B cell (primary cell): ENCODE data around the gene PXN. TPM values are rescaled to one million over a fixed set of nuclear protein-coding genes. Genes with fewer than 3 reads are reported as not detected.

Experiments
- ATAC-seq: fragments of 200-7000 bp; cut with Tn5 transposase; one replicate; pipeline ENCODE4 v1.10.0; 2021; ENCODE audit warnings: low read depth, mild to moderate bottlenecking, moderate number of reproducible peaks, moderate library complexity
- CTCF ChIA-PET: fragments of 350-600 bp; sonication (Branson Sonifier 250); formaldehyde crosslinking; loops from one replicate; lab custom pipeline; 2021; ENCODE audit warnings: antibody characterized with exemption, inconsistent platforms; lab: Charles Lee
- POLR2A ChIA-PET: fragments of 350-600 bp; sonication (Branson Sonifier 250); formaldehyde crosslinking; loops from one replicate; lab custom pipeline; 2021; ENCODE audit warnings: antibody characterized with exemption; lab: Charles Lee
- DNase-seq: peaks from one replicate; pipeline ENCODE4 v3.0.0; 2013
- H2AFZ ChIP-seq: 2 replicates; pipeline ENCODE4 v1.6.1; 2012; ENCODE audit warnings: mild to moderate bottlenecking, low read depth, low read length; ENCODE audit not compliant: insufficient read depth, poor library complexity, severe bottlenecking
- H3K27ac ChIP-seq, 2 donors: 1 replicate in 1 of 2; 2 replicates in 1 of 2; pipeline ENCODE4 v1.5.1; 2012 to 2013; ENCODE audit warnings: low read length in 2 of 2, mild to moderate bottlenecking in 2 of 2, moderate library complexity in 1 of 2
- H3K27me3 ChIP-seq, 4 experiments: fragments of 200-600 bp in 1 of 4; sonication (generic) in 1 of 4; replicated peaks in 1 of 4; 1 replicate in 2 of 4; 2 replicates in 2 of 4; pipeline versions ENCODE4 v1.6.1 to v1.7.0; 2013 to 2016; ENCODE audit warnings: low read length in 3 of 4, mild to moderate bottlenecking in 2 of 4, mixed read lengths in 1 of 4, moderate library complexity in 1 of 4; ENCODE audit not compliant: insufficient read depth in 4 of 4, control insufficient read depth in 3 of 4; ENCODE audit errors: control extremely low read depth in 1 of 4
- H3K36me3 ChIP-seq, 2 experiments: replicated peaks in 1 of 2; 1 replicate in 1 of 2; 2 replicates in 1 of 2; pipeline versions ENCODE4 v1.6.1 to v1.7.1; 2013; ENCODE audit warnings: low read length in 1 of 2; ENCODE audit not compliant: insufficient read depth in 2 of 2, control insufficient read depth in 1 of 2; ENCODE audit errors: control extremely low read depth in 1 of 2, extremely low read depth in 1 of 2
- H3K4me1 ChIP-seq, 2 donors: fragments of 200-600 bp in 1 of 2; sonication (generic) in 1 of 2; 1 replicate in 1 of 2; 2 replicates in 1 of 2; pipeline versions ENCODE4 v1.5.1 to v1.6.1; 2013 to 2017; ENCODE audit warnings: low read length in 2 of 2; ENCODE audit not compliant: control insufficient read depth in 2 of 2, insufficient read depth in 2 of 2
- H3K4me2 ChIP-seq: replicated peaks from 2 replicates; pipeline ENCODE3; 2012; ENCODE audit warnings: mild to moderate bottlenecking, low read depth, low read length; ENCODE audit not compliant: poor library complexity, severe bottlenecking
- H3K4me3 ChIP-seq, 5 experiments: fragments of 200-600 bp in 1 of 5; sonication (generic) in 1 of 5; 1 replicate in 3 of 5; 2 replicates in 2 of 5; pipeline versions ENCODE4 v1.5.1 to v1.7.0; 2011 to 2016; ENCODE audit warnings: low read length in 4 of 5, mild to moderate bottlenecking in 4 of 5, low read depth in 2 of 5, control low read depth in 1 of 5, moderate library complexity in 1 of 5; ENCODE audit not compliant: insufficient read depth in 1 of 5; ENCODE audit errors: control extremely low read depth in 1 of 5, extremely low read depth in 1 of 5
- H3K79me2 ChIP-seq: fragments of 200-600 bp; sonication (generic); one replicate; pipeline ENCODE4 v1.6.0; 2016; ENCODE audit warnings: low read length; ENCODE audit not compliant: control insufficient read depth, insufficient read depth
- H3K9ac ChIP-seq: fragments of 200-600 bp; sonication (generic); 2 replicates; pipeline ENCODE4 v1.6.1; 2017; ENCODE audit warnings: mild to moderate bottlenecking, low read length, moderate library complexity
- H3K9me3 ChIP-seq, 3 donors: one replicate each; pipeline versions ENCODE4 v1.6.1 to v1.7.1; 2013; ENCODE audit warnings: low read length in 2 of 3; ENCODE audit not compliant: control insufficient read depth in 2 of 3, insufficient read depth in 1 of 3; ENCODE audit errors: control extremely low read depth in 1 of 3
- H4K20me1 ChIP-seq: 2 replicates; pipeline ENCODE4 v1.6.0; 2012; ENCODE audit warnings: mild to moderate bottlenecking, low read length; ENCODE audit not compliant: insufficient read depth, control insufficient read depth, poor library complexity, severe bottlenecking
- H3K27ac Mint-ChIP-seq: one replicate; pipeline ENCODE4 v1.8.0; 2021; ENCODE audit warnings: mixed read lengths
- H3K27me3 Mint-ChIP-seq: one replicate; pipeline ENCODE4 v1.8.0; 2021; ENCODE audit warnings: mixed read lengths
- H3K4me1 Mint-ChIP-seq: one replicate; pipeline ENCODE4 v1.8.0; 2021; ENCODE audit warnings: mixed read lengths
- H3K4me3 Mint-ChIP-seq: one replicate; pipeline ENCODE4 v1.8.0; 2021; ENCODE audit warnings: mixed read lengths
- H3K9me3 Mint-ChIP-seq: one replicate; pipeline ENCODE4 v1.8.0; 2022; ENCODE audit warnings: mixed read lengths; ENCODE audit not compliant: insufficient read depth
- CTCF ChIP-seq: fragments of 200-600 bp; IDR thresholded peaks from one replicate; pipeline ENCODE4 v1.8.0; 2022; ENCODE audit warnings: antibody characterized with exemption, mild to moderate bottlenecking
- EZH2 ChIP-seq: IDR thresholded peaks from 2 replicates; pipeline ENCODE4 v1.6.1; 2012; ENCODE audit warnings: borderline replicate concordance, low read depth, mild to moderate bottlenecking, moderate library complexity, low read length; ENCODE audit not compliant: insufficient read depth, poor library complexity, severe bottlenecking
- WGBS: methylation state at CpG from one replicate; pipeline ENCODE4 v1.1.5; 2013; ENCODE audit warnings: missing lambda C conversion rate; ENCODE audit not compliant: insufficient coverage; 5-methylcytosine and 5-hydroxymethylcytosine counted together
- intact Hi-C: fragments of 100-400 bp; cut with micrococcal nuclease; formaldehyde crosslinking; loops from one replicate; pipeline ENCODE4 v1.10.0; 2022
- polyA plus RNA-seq: library from polyadenylated mRNA; depleted of rRNA; stranded (reverse); fragments of >200 nt; gene quantifications from 2 replicates; pipeline ENCODE4 v1.2.3, GENCODE V29; 2012
- total RNA-seq, 2 donors: library from RNA; stranded (reverse); fragments of 120-200 nt in 1 of 2; gene quantifications; 1 replicate in 1 of 2; 2 replicates in 1 of 2; pipeline versions ENCODE4 v1.2.3 to v1.2.4, GENCODE V29; 2013 to 2022

Gene PXN
- total and polyA plus RNA-seq, 2 donors (not counting 1 experiment from before 2014, with no cell fraction given): 2.0 to 3.1 TPM

- H3K9me3 Mint-ChIP-seq: no peaks in the 10 kb centered on the region
- Histone ChIP-seq H3K9ac (peak overlapping the region; percentile 92), H3K4me1 (peaks cover 22 to 29% of the 10 kb centered on the region in 2 donors), H3K36me3 (peaks cover 5 to 33% of the 10 kb centered on the region in 2 experiments), H2AFZ (peak overlapping the region; percentile 12), H3K27me3 (no peaks in the 10 kb centered on the region), H3K79me2 (peaks cover 34% of the 10 kb centered on the region), H3K9me3 (no peaks in the 10 kb centered on the region), H3K27ac (peak overlapping the region; percentile 49 to 80), H3K4me3 (peak overlapping the region; percentile 61 to 98 (median 93)), H4K20me1 (peaks cover 26% of the 10 kb centered on the region), H3K4me2 (peak overlapping the region; percentile 82)
- peak overlapping the region; percentile 100 for H3K27ac Mint-ChIP-seq
- DNase-seq (no peak), ATAC-seq (no peak)
- WGBS: 4% methylated on average over 16 of the region's 16 CpGs
- no peaks in the 10 kb centered on the region for H3K27me3 Mint-ChIP-seq
- ChIA-PET POLR2A (interaction anchor here (0.6 to 3.7 kb wide), 9 partner anchors 20 to 210 kb away, joined by 3 to 47 read pairs (median 9); partner anchors contain the start of genes RAB35, RNU4-1, RNU4-2 and SIRT4), CTCF (interaction anchor here (0.7 to 3.4 kb wide), 16 partner anchors 25 to 532 kb away, joined by 3 to 24 read pairs (median 4); partner anchors contain the start of genes PRKAB1, PXN, RAB35 and RNU4-1)
- peaks cover 25% of the 10 kb centered on the region for H3K4me1 Mint-ChIP-seq
- H3K4me3 Mint-ChIP-seq: peak overlapping the region; percentile 95
- TF ChIP-seq CTCF: no peak
- TF ChIP-seq EZH2: no peak
- intact Hi-C loops: no loop called here
Observed at GRCh38 chr12:120200364-120200800, 65.1 kb downstream of the PXN start.
